Anterior cingulate cortex (tissue), 58 donors: ENCODE results near the gene KRT2.

Experiments
- DNase-seq, 58 donors: peaks; one replicate each; lab custom pipeline; 2025; lab: John Stamatoyannopoulos, UW

Gene KRT2

GRCh38 chr12:52645120-52645761, 6.8 kb downstream of the KRT2 start:
- no peak for DNase-seq

GRCh38 chr12:52644078-52644415, 8.0 kb downstream of the KRT2 start:
- DNase-seq, result no peak

DNA sequence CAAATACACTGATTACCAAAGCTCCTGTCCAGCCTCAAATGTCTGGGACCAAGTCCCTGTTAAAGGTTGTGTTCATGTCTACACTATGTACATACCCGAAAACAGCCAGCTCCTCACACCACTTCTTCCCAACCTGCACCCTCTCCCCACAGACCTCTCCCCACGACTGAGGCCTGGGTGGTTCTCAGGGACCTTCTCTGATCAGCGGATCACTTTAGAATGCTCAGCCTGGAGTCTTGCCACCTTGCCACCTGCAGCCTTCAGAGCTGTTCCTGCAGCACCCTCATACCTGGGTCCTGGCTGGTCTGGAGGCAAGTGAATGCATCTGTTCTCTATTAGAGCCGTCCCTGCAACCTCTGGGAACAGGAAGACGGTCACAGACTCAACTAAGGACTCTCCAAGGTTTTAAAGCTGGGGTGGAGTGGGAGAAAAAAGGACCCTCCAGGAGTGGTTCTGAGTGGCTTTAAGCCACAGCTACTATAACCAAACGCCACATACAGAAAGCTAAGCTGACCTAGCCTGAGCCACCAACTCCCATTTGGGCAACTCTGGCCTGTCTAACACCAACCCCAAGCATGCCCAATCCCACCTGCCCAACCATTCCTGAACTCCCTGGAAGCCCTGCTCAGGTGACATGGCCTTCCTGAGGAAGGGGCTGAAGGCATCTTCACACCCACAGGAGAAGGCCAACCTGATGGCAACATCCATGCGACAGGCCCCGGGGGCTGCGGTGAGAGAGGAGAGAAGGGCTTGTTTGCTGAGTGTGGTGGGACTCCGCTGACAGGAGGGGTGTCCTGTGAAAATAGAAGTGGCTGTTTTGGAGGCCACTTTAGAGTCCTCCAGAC, 8.6 kb downstream of the KRT2 start:
- no peak for DNase-seq

DNA sequence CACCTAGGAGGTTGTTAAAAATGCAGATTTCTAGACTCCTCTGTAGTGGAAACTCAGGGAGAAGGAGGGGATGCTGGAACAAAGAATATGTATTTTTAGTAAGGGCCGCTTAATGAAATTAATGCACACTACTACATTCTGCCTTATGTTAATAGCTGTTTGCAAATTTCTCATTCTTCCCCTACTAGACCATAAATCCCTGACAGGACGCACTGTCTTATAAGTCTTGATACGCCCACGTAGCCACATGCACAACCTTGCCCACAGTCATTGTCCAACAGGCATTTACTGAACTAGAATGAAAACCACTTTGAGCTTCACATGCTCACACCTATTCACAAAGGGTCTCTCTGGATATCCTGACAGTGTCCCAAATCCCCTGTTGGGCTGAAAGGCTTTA, 10.5 kb downstream of the KRT2 start:
- no peak for DNase-seq

- no peak for DNase-seq
Measured at GRCh38 chr12:52637299-52637698, 14.7 kb downstream of the KRT2 start.

GRCh38 chr12:52636592-52637258, 15.3 kb downstream of the KRT2 start:
- DNase-seq, result no peak

GRCh38 chr12:52636189-52636588, 15.8 kb downstream of the KRT2 start:
- DNase-seq, result no peak

- DNase-seq, result peak in 55 of 58 donors; percentile 11 to 84 (median 61)
Measured at GRCh38 chr12:52634266-52635056, 17.6 kb downstream of the KRT2 start.

- DNase-seq, result no peak
Measured at GRCh38 chr12:52633383-52633782, 18.6 kb downstream of the KRT2 start.

- DNase-seq, result no peak
Measured at GRCh38 chr12:52632656-52633055, 19.4 kb downstream of the KRT2 start.

DNA sequence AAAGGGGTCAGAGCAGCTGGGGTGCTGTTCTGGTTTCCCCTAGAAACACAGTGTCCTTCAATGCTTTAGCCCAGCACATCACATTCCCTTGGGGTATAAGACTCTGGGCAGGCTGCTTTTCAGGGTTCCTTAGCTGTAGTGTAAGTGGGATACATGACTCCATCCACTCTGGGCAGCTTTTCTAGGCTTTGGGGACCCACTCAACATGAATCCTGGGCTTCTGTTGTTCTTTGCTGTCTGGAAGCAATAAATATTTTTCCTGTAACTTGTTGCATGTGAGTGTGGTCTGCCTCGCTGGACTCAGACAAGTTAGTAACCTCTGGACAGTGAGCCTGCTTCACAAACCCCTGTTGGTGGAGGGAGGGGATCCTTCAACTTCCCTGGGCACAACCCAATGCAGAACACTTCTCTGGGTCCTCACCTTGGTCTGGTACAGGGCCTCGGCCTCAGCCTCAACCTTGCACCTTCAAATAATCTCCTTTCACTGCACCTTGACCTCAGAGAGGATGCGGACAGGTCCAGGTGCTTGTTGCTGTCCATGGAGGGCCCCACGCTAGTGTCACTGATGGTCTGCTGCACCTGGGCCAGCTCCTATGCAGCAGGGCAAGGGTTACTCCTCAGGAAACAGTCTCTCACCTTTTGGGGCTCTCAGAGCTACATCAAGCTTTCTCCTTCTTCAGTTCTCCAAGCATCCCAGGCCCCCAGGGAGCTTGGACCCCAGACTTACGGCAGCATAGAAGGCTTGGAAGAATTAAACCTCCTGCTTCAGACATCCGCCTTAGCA, 20.1 kb downstream of the KRT2 start:
- DNase-seq, result no peak

DNA sequence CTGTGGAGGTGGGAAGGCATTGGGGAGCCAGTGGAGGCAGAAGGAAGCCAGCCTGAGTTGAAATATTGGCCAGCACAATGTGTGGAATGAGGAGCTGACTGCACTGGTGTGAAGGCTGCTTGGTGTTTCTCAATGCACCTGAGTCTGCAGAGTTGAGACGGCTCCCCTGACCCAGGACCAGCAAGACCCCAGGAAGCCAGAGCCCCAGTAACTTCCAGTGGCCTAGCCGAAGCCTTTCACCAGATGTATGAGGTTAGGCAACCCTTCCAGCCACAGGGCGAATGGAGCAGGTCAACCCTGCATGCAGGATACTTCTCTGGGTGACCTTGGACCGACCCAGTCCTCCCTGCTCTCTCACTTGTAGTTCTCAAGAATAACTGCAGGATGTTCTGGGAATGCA, 20.7 kb downstream of the KRT2 start:
- no peak for DNase-seq

GRCh38 chr12:52630599-52631200, 21.3 kb downstream of the KRT2 start:
- no peak for DNase-seq

DNA sequence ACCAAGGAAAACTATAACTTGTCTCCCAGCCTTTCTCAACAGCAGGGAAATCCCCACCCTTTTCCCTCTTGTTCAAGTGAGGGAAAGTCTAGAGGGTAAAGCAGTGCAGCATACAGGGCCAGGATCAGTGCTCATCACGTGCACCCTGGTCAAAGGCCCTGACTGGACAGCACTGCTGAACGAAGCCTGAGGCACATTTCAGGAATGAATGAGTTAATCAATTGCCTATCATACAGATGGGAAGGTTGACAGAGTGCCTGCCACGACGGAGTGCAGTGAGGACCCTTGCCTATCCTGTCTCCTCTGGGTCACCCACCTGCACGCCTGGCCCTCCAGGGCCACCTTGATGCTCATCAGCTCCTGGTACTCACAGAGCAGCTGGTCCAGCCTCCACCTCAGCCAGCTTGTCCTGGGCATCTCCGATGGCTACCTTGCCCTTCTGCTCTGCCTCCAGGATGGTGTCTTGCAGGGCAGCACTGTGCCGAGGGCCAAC, 22.0 kb downstream of the KRT2 start:
- no peak for DNase-seq

DNA sequence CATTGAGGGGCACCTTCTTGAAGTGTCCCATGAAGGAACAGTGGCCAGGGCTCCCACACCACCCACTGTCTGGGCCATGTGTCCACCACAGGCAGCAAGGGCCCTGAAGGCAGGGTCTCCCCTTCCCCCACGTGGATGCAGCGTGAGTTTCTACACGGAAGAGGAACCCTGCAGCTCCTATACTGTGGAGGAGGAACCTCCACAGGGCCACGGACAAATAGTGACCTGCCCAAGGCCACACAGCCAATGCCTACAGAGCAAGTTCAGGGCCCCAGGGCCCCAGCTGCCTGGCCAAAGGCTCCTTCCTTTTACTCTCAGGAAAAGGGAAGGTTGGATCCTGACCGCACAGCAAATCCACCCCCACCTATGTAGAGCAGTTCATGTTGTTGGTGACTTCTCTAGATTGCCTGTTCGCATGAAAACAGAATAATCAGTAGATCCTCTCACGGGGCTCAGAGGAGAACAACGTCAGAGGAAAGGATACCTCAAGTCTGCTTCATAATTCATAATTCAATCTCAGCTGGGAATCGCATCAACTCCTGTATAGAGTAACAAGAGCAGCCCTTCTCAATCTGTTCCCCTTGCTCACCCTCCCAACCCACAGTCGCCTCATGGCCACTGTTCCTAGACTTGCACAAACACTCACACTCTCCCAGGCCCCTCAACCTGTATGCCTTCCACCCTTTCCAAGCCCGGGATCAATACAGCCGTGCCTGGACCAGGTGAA, 22.6 kb downstream of the KRT2 start:
- no peak for DNase-seq

DNA sequence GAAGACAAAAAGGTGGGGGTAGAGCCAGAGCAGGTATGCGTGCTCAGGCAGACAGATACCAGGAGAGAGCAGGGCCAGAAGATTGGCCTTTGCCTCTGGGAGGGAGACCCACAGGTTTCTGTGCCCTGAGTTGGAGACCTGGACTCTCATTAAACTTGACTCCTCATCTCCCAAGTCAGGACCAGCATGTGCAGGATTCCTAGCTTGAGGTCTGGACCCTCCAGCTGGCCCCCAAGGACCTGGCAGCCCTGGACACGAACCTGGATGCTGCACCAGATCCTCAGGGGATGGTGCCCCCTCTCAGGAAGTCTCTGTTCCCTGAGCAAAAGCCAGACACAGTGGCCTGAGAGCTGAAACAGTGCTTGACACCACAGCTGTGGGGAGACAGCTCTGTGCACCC, 23.2 kb downstream of the KRT2 start:
- DNase-seq, result no peak

GRCh38 chr12:52628111-52628507, 23.9 kb downstream of the KRT2 start:
- no peak for DNase-seq

DNA sequence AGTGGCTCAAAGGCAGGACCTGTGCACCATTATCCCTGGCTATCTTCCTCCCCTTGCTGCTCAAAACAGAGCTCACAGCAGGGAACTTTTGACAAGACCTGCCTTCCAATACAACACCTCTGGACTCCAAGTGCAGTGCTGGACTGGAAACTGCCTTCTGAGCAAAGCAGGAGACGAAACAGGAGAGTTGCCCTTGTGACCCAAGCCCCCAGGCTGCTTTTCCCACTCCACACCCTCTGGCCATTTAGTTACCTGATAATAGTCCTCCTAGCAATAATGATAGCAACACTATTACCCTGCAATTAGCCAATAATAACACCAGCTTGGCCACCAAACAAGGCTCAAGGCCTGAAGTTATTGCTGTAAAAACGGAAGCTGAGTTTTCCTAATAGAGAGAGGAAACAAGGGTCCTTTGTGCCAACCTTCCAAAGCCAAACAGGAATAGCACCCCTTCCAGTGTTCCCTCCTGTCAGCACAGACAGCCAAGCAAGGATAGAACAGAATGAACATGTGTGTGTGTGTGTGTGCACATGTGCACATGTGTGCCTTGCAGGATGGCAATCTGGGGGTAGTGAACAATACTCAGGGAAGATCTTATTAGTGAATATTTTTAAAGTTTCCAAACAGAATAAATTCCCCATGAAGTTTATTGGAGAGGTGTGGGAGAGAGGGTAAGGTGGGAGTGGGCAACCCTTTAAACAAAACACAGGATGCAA, 24.5 kb downstream of the KRT2 start:
- DNase-seq, result no peak
